ENCODE results near the gene CLTRN.
"Not testable (repeated sequence)": the region's sequence is repeated elsewhere in the genome, so short reads cannot be mapped to it uniquely, and the experiment has no call there.

The CLTRN gene

GRCh38 chrX:15647510-15647909, 17.1 kb downstream of the CLTRN start:
- not testable (repeated sequence) for DNase-seq (ENCODE audit: low read depth)

DNA sequence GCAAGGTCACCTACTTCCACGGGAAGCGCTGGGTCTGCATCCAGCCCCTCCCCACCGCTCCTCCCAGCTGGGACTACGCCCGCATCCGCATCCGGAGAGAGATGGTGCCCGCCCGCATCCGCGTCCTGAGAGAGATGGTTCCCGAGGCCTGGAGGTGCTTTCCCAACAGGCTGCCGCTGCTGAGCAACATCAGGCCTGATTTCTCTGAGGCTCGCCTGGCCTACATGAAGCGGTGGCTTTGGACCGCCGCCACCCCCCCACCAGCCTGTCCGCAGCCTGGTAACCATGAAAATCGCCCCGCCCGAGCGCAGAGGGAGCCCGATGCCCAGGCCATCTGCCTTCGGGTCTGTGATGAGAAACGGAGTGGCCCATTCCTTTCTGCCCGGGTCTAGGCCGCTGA, 18.1 kb downstream of the CLTRN start:
- DNase-seq (ENCODE audit: low read depth), result no peak

DNA sequence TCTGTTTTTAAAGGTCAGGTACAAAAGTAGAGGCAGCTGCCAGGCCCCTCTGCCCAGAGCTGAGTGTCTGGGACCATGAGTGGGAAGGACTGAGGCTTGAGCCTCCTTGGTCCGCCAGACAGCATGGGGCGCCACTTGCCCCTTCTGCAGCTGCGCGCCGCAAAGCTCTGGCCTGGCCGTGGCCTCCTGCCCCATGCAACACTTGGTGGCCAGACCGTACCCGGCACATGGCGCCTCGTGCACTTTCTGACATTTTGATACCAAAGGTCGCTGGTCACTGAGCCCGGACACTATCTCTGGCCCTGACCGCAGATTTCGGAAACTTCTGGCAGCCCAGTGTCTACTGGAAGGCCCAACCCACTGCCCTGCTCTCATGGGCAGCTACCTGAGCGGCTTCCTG, 18.6 kb downstream of the CLTRN start:
- DNase-seq (ENCODE audit: low read depth), result no peak

DNA sequence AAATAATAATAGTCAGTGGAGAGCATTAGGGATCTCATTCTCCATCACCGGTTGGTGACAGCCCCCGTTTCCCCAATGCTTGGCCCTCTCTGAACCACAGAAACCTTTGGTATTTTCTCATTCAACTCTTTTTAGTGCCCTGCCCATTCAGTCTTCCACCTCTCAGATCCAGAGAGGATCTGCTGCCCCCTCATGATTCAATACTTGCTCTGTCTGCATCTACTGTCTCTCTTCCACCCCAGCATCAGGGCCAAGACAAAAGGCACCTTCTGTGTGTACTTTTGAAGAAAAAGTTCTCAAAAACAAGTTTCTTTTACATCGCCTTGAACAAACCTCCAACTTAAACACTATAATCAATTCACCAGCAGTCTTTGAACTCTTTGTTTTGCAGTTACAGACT, 19.3 kb downstream of the CLTRN start:
- DNase-seq (ENCODE audit: low read depth), result no peak

DNA sequence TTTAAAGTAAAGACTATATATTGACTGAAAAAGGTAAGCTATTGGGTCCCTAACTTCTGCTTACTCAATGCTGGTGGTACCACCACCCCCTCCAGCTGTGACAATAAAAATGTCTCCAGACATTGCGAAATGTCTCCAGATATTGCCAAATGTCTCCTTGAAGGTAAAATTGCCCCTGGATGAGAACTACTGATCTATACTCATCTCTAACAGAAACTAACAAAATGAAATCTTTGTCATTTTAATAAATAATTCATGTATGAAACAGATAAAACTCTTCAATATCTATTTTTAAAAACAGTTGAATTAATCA, 20.1 kb downstream of the CLTRN start:
- no peak for DNase-seq (ENCODE audit: low read depth)

DNA sequence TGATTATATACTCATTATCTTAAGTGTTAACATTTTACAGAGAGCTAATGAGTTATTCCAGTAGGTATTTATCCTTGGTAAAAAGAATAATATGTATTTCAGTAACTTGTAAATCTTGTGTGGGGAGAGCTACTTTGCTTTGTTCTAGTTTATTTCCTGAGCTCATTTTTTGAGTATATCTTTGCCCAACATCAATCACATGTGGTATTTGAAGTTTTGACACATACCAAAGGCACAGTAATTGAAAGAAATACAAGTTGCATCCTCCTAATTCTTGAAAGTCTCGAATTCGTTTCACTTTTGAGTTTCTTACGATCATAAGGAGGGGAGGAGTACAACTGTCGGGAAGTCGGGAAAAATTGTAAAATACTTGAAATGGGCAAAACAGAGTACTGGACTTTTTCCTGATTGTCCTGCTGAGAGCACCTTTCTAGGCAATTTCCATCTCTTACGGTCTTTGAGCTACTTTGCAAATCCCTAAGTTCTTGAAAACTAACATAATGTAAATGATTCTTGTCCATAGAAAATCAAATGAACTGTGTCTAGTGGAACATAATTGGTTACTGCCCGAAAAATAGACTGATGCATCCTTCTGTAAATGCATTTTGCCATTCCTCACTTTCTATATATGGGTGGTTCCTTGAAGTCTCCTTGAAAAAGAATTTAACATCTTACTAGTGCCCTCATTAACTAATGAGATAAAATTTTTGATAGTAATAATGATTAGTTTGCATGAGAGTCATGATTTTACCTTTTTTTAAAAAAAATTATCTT, 20.6 kb downstream of the CLTRN start:
- DNase-seq (ENCODE audit: low read depth), result no peak

- no peak for DNase-seq (ENCODE audit: low read depth)
Observed at GRCh38 chrX:15631637-15632036, 33.0 kb downstream of the CLTRN start.

DNA sequence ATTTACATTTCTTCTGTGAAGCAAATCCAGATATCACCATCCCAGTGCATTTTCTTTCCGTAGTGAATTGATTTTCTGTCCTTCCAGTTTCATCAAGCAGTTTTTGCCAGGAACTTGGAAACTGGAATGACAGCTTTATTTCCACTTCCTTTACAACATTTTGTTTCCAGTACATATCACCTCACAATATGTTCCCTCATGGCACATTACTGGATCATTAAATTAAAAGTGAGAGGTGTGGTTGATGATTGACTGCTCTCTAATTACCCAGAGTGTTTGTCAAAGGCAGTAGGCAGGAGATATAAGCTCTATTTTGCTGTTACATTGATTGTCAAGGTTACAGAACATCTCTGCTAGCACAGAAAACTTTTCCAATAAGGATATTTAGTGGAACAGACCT, 41.6 kb downstream of the CLTRN start:
- no peak for DNase-seq (ENCODE audit: low read depth)

DNA sequence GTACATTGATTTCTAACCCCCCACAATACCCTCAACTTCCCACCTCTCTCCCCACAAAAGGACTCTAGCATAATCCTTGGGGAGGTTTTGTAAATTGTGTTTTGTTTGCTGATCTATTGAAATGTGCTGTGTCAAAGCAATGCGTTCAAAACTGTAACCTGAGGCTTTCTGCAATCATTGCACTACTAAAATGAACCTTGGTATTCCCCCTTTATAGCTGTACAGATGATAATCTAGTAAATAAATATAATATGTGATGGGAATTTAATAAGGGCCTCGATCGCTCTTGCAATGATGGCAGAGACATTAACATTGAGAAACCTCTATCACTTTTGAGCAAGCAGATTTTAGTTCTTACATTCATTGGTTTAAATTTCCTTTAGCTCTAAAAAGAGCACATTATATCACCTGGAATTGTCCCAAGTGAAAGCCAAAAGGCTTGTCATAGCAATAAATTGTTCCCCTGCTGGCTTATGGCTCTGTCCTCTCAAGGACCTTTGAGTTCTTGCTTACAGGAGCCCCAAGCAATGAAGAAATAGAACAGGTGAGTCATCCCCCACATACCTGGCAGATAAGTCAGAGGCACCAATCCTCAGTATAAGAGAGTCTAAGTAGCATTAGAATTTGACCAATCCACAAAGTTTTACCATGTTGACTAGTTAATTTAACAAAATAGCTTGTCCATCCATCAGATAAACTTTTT, 45.4 kb downstream of the CLTRN start:
- DNase-seq (ENCODE audit: low read depth), result no peak

DNA sequence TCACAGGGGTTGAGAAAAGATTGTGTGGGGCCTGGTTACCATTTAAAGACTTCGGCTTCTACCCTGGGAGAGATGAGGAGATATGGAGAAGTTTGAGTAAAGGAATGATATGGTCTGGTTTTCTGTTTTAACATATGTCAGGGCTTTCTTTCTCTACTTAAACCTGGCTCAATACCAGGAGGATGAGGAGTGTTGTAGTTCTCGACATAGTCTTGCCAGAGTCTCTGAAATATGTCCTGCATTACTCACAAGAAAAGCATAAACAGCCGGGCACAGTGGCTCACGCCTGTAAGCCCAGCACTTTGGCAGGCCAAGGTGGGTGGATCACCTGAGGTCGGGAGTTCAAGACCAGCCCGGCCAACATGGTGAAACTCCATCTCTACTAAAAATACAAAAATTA, 47.5 kb downstream of the CLTRN start:
- no peak for DNase-seq (ENCODE audit: low read depth)

DNA sequence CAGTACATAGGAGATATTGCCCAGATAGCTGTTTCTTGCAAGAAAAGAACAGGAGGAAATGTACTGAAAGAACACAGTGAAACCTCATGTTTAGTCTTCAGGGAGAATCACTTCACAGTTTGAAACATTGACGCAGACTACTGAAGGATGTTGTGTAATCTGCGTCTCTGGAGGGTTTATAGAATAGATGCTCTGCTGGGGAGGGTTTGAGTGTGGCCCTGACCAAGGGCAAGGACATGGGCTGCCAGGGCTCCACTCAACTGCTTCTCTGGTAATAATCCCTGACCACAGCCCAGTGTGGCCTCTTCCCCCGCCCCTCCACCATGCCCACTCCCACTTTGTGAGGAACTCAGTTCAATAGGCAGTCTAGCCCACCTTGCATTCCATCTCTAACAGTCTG, 48.1 kb downstream of the CLTRN start:
- no peak for DNase-seq (ENCODE audit: low read depth)

DNA sequence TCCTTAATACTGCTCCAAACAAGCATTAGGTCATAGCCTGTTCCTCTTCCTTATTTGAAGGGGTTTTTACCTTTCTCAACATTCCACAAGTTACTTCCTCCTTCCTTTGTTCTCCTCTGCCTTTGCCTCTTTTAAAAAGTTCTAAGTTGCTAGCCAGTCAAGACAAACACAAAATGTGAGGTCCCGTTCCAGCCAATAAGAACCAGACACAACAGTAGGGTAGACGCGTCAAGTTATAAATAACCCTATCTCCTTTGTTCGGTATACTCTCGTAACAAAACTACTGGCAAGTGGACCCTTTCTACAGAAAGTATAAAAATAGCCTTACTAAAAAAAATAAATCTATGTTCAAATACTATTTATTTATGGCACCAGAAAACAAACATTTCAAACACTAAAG, 57.5 kb downstream of the CLTRN start:
- DNase-seq (ENCODE audit: low read depth), result no peak

DNA sequence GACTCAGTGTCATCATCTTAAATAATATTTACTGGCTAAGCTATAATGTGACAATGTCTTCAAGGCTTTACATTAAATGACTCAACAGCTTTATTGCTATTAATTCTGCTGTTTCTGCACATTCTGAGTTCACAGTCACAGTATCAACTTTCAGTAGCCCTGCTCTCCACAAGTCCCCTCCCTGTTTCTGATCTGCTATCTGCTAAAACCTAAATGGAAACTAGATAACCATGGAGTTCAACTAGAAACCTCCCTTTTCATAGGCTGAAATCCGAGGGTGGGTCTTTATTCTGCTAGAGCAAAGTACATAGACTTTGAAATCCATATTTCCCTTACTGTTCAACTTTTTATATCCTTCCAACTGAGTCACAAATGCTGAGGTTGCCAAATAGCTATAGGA, 58.5 kb downstream of the CLTRN start:
- DNase-seq (ENCODE audit: low read depth), result no peak

- no peak for DNase-seq (ENCODE audit: low read depth)
Observed at GRCh38 chrX:15605226-15605625, 59.4 kb downstream of the CLTRN start.

- no peak for DNase-seq (ENCODE audit: low read depth)
Observed at GRCh38 chrX:15602761-15603160, 61.8 kb downstream of the CLTRN start.

- DNase-seq (ENCODE audit: low read depth), result no peak
Observed at GRCh38 chrX:15601932-15602331, 62.7 kb downstream of the CLTRN start.

DNA sequence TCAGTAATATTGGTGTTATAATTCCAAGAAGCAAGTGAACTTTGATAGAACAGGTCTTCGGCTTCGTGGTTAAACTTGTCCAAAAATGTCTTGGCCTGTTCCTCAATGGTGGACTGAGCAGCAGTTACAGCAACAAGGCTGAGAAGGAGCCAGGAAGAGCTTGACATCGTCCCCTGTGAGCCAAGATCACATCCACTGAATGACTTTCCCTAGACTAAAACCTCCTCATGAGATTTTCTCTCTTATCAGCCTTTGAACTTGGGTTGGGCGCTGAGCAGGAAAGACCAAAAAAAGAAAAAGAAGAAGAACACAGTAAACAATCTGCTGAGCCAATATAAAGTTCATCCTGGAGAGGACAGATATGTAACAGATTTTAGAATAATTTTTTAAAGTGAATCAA, 63.9 kb downstream of the CLTRN start, which contains the start of gene ACE2:
Gene ACE2 (minus strand): TSS at position 216 of the 400 bp plus-strand sequence. CDS start 49 bp downstream, at position 167.
- DNase-seq (ENCODE audit: low read depth), result no peak

GRCh38 chrX:15600049-15600448, 64.6 kb downstream of the CLTRN start:
- DNase-seq (ENCODE audit: low read depth), result no peak

- no peak for DNase-seq (ENCODE audit: low read depth)
Observed at GRCh38 chrX:15599461-15599860, 65.1 kb downstream of the CLTRN start.

GRCh38 chrX:15598026-15598425, 66.6 kb downstream of the CLTRN start:
- DNase-seq (ENCODE audit: low read depth), result no peak

DNA sequence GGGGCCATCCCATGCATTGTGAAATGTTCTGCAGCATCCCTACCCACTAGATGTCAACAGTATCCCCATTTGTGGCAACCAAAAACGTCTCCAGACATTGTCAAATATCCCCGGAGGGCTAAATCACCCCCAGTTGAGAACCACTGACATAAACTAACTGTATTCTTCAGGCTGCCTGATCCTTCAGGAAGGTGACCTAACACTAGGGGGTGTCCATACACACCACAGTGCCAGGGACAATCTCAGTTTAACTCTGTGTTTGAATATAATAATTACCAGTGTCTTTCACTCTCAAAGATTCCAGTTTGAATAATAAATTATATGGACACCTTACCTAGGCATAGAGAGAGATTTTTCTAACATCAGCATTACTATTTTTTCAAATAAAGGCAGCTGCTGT, 70.2 kb downstream of the CLTRN start:
- DNase-seq (ENCODE audit: low read depth), result no peak

DNA sequence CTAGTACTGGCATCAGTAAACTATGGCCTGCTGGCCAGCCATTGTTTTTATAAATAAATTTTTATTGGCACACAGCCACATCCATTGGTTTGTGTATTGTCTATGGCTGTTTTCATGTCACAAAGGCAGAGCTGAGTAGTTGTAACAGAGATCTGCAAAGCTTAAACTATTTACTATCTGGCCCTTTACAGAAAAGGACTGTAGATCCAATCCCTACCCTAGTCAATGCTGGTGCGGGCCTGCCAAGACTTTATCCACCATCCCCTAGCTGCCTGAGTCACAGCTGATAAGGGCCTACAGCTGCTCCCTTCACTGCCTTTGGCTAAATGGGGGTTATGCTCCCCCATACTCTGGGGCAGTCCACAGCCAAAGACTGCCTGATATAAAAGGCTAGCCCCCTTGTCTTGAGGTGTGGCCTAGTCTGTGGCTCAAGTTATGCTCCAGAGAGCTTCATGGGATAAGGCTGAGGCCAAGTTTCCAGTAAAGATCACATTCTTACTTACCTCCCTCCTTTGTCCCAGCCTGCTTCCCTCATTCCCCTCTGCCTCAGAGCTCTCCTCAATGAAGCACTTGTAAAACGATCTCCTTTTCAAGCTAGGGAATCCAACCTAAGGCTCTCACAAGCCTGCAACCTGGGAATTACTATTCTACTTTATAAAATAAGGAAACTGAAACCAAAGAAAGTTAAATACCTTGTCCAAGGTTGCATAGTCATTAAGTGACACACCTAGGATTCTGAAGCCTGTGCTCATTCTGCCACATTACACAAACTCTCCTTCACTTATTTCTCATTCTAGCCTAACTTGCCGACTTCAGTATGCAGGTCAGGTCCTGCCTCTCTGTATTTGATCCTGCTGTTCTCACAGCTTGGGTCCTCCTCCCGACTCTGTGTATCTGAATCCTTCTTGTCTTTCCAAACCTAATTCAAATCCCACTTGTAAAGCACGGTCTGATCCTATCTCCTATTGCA, 84.5 kb downstream of the CLTRN start:
- DNase-seq (ENCODE audit: low read depth), result no peak

Measured in activated gamma-delta T cell treated with anti-CD3 and anti-CD28 coated beads, Interleukin-2, amount 50 U/mL, for 16 hours (primary cell).